ENCODE measurements around the gene EIF5B. TPM values are rescaled to one million over a fixed set of nuclear protein-coding genes. Genes with fewer than 3 reads are reported as not detected.
"Not testable (repeated sequence)": the region's sequence is repeated elsewhere in the genome, so short reads cannot be mapped to it uniquely, and the experiment has no call there.

EIF5B gene
- total RNA-seq, 1 donor from 2014 or later, result 42.0 TPM

- Mint-ChIP-seq H3K27ac (ENCODE audit: unreplicated experiment) (no peak overlapping the region), H3K9me3 (ENCODE audit: unreplicated experiment) (no peaks in the 10 kb centered on the region), H3K4me3 (ENCODE audit: unreplicated experiment) (no peak overlapping the region), H3K4me1 (ENCODE audit: unreplicated experiment) (peaks cover 12% of the 10 kb centered on the region), H3K27me3 (ENCODE audit: unreplicated experiment) (no peaks in the 10 kb centered on the region), H3K36me3 (ENCODE audit: low read depth, unreplicated experiment) (peaks cover 3% of the 10 kb centered on the region)
- TF ChIP-seq, protein P1, sequence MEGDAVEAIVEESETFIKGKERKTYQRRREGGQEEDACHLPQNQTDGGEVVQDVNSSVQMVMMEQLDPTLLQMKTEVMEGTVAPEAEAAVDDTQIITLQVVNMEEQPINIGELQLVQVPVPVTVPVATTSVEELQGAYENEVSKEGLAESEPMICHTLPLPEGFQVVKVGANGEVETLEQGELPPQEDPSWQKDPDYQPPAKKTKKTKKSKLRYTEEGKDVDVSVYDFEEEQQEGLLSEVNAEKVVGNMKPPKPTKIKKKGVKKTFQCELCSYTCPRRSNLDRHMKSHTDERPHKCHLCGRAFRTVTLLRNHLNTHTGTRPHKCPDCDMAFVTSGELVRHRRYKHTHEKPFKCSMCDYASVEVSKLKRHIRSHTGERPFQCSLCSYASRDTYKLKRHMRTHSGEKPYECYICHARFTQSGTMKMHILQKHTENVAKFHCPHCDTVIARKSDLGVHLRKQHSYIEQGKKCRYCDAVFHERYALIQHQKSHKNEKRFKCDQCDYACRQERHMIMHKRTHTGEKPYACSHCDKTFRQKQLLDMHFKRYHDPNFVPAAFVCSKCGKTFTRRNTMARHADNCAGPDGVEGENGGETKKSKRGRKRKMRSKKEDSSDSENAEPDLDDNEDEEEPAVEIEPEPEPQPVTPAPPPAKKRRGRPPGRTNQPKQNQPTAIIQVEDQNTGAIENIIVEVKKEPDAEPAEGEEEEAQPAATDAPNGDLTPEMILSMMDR (IDR thresholded peaks at IDR 0.05; ENCODE audit: unreplicated experiment), result no peak
- no peak for DNase-seq (ENCODE audit: low spot score)
Measured at GRCh38 chr2:99350194-99350593, 13.0 kb downstream of the EIF5B start.

- H3K36me3 Mint-ChIP-seq (ENCODE audit: low read depth, unreplicated experiment), result peaks cover 3% of the 10 kb centered on the region
- H3K9me3 Mint-ChIP-seq (ENCODE audit: unreplicated experiment), result no peaks in the 10 kb centered on the region
- H3K4me3 Mint-ChIP-seq (ENCODE audit: unreplicated experiment), result no peak overlapping the region
- DNase-seq (ENCODE audit: low spot score), result no peak
- H3K27ac Mint-ChIP-seq (ENCODE audit: unreplicated experiment), result no peak overlapping the region
- TF ChIP-seq, protein P1 (IDR thresholded peaks at IDR 0.05; ENCODE audit: unreplicated experiment), result no peak
- H3K4me1 Mint-ChIP-seq (ENCODE audit: unreplicated experiment), result peaks cover 14% of the 10 kb centered on the region
- no peaks in the 10 kb centered on the region for H3K27me3 Mint-ChIP-seq (ENCODE audit: unreplicated experiment)
Measured at GRCh38 chr2:99354070-99354469, 16.9 kb downstream of the EIF5B start.

GRCh38 chr2:99354825-99355224, 17.6 kb downstream of the EIF5B start:
- H3K9me3 Mint-ChIP-seq (ENCODE audit: unreplicated experiment); H3K36me3 Mint-ChIP-seq (ENCODE audit: low read depth, unreplicated experiment); H3K4me3 Mint-ChIP-seq (ENCODE audit: unreplicated experiment); H3K27ac Mint-ChIP-seq (ENCODE audit: unreplicated experiment); H3K27me3 Mint-ChIP-seq (ENCODE audit: unreplicated experiment); DNase-seq (ENCODE audit: low spot score): not testable (repeated sequence)
- H3K4me1 Mint-ChIP-seq (ENCODE audit: unreplicated experiment), result peaks cover 12% of the 10 kb centered on the region

DNA sequence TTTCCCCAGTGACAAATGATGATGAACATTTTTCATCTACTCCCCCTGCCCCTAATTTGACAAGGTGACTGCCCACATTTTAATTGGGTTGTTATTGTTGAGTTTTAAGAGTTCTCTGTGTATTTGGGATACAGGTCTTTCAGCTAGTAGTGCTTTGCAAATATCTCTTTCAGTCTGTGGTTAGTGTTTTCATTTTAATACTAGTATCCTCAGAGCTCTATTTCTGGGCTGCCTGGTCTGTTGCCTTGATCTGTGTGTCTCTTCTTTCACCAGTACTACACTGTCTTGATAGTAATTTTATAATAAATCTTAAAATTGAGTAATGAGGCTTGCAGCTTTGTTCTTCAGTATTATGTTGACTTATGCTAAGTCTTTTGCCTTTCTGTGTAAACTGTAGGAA, 19.7 kb downstream of the EIF5B start:
- H3K27ac Mint-ChIP-seq (ENCODE audit: unreplicated experiment), result no peak overlapping the region
- peaks cover 3% of the 10 kb centered on the region for H3K36me3 Mint-ChIP-seq (ENCODE audit: low read depth, unreplicated experiment)
- no peak overlapping the region for H3K4me3 Mint-ChIP-seq (ENCODE audit: unreplicated experiment)
- no peaks in the 10 kb centered on the region for H3K9me3 Mint-ChIP-seq (ENCODE audit: unreplicated experiment)
- peaks cover 12% of the 10 kb centered on the region for H3K4me1 Mint-ChIP-seq (ENCODE audit: unreplicated experiment)
- no peak for DNase-seq (ENCODE audit: low spot score)
- H3K27me3 Mint-ChIP-seq (ENCODE audit: unreplicated experiment), result no peaks in the 10 kb centered on the region
- TF ChIP-seq, protein P1 (IDR thresholded peaks at IDR 0.05; ENCODE audit: unreplicated experiment), result no peak

DNA sequence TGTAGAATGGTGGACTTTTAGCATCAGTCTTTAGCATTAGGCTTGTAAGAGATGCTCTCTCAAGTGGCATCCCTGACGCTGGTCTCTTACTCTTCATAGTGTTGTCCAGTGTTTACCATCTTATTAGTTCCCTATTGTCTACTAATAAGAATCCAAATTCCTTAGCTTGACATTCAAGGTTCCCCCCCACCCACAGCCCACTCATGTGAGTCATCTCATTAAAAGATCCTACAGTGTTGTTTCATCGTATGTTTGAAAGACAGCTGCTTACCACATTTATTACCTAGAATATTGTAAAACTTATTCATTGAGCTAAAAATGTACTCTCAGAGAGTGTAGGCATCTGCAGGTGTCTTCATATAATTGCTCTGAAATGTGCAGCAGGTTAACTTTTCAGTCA, 28.5 kb downstream of the EIF5B start:
- peaks cover 14% of the 10 kb centered on the region for H3K36me3 Mint-ChIP-seq (ENCODE audit: low read depth, unreplicated experiment)
- no peak overlapping the region for H3K4me3 Mint-ChIP-seq (ENCODE audit: unreplicated experiment)
- H3K27ac Mint-ChIP-seq (ENCODE audit: unreplicated experiment), result no peak overlapping the region
- DNase-seq (ENCODE audit: low spot score), result no peak
- TF ChIP-seq, protein P1 (IDR thresholded peaks at IDR 0.05; ENCODE audit: unreplicated experiment), result no peak
- H3K27me3 Mint-ChIP-seq (ENCODE audit: unreplicated experiment), result no peaks in the 10 kb centered on the region
- no peaks in the 10 kb centered on the region for H3K4me1 Mint-ChIP-seq (ENCODE audit: unreplicated experiment)
- no peaks in the 10 kb centered on the region for H3K9me3 Mint-ChIP-seq (ENCODE audit: unreplicated experiment)

DNA sequence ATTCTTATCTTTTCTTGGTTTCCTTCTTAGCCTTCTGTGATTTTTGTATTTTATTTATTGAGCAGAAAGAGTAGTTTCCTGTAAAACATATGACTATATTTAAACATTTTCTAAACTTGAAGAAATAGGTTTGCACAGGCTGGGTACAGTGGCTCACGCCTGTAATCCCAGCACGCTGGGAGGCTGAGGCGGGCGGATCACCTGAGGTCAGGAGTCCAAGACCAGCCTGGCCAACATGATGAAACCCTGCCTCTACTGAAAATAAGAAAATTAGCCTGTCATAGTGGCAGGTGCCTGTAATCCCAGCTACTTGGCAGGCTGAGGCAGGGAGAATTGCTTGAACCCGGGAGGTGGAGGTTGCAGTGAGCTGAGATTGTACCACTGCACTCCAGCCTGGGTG, 31.7 kb downstream of the EIF5B start:
- H3K27ac Mint-ChIP-seq (ENCODE audit: unreplicated experiment); DNase-seq (ENCODE audit: low spot score); H3K4me3 Mint-ChIP-seq (ENCODE audit: unreplicated experiment); H3K9me3 Mint-ChIP-seq (ENCODE audit: unreplicated experiment); H3K27me3 Mint-ChIP-seq (ENCODE audit: unreplicated experiment); H3K4me1 Mint-ChIP-seq (ENCODE audit: unreplicated experiment): not testable (repeated sequence)
- peaks cover 38% of the 10 kb centered on the region for H3K36me3 Mint-ChIP-seq (ENCODE audit: low read depth, unreplicated experiment)

Data from endothelial cell (in vitro differentiated cells).